CD4-positive, alpha-beta T cell treated with Interferon alpha-2 for 1 hour (primary cell): ENCODE measurements around the gene CHST9.
"Not testable (repeated sequence)": the region's sequence is repeated elsewhere in the genome, so short reads cannot be mapped to it uniquely, and the experiment has no call there.

Source experiments
- DNase-seq, 2 donors: peaks; one replicate each; pipeline ENCODE4 v3.0.0-alpha.2; 2020 to 2022

CHST9 gene

GRCh38 chr18:26993568-26993967 is 191.5 kb downstream of the CHST9 start:
- DNase-seq = no peak

- no peak for DNase-seq
These were observed 192.2 kb downstream of the CHST9 start for GRCh38 chr18:26992926-26993325.

GRCh38 chr18:26989842-26990241 is 195.3 kb downstream of the CHST9 start:
- DNase-seq = no peak

- DNase-seq = no peak
These were observed 203.6 kb downstream of the CHST9 start for GRCh38 chr18:26981360-26982082.

GRCh38 chr18:26978812-26979341 is 206.2 kb downstream of the CHST9 start:
- DNase-seq = no peak

- no peak for DNase-seq
These were observed 207.3 kb downstream of the CHST9 start for GRCh38 chr18:26977781-26978180.

- DNase-seq = no peak
These were observed 208.9 kb downstream of the CHST9 start for GRCh38 chr18:26976206-26976605.

- DNase-seq = not testable (repeated sequence)
These were observed 212.6 kb downstream of the CHST9 start for GRCh38 chr18:26972549-26972948.

- no peak for DNase-seq
These were observed 213.7 kb downstream of the CHST9 start for GRCh38 chr18:26971409-26971808.

- DNase-seq = no peak
These were observed 214.5 kb downstream of the CHST9 start for GRCh38 chr18:26970637-26971036.

- no peak for DNase-seq
These were observed 219.9 kb downstream of the CHST9 start for GRCh38 chr18:26965206-26965605.

- no peak for DNase-seq
These were observed 221.8 kb downstream of the CHST9 start for GRCh38 chr18:26963292-26963691.

- no peak for DNase-seq
These were observed 223.3 kb downstream of the CHST9 start for GRCh38 chr18:26961839-26962238.

GRCh38 chr18:26960911-26961310 is 224.2 kb downstream of the CHST9 start:
- no peak for DNase-seq

GRCh38 chr18:26956863-26957262 is 228.2 kb downstream of the CHST9 start:
- DNase-seq = no peak

GRCh38 chr18:26948703-26949102 is 236.4 kb downstream of the CHST9 start:
- DNase-seq = no peak

- no peak for DNase-seq
These were observed 241.2 kb downstream of the CHST9 start for GRCh38 chr18:26943906-26944305.

GRCh38 chr18:26941584-26941983 is 243.5 kb downstream of the CHST9 start:
- DNase-seq = no peak

- DNase-seq = no peak
These were observed 244.2 kb downstream of the CHST9 start for GRCh38 chr18:26940744-26941398.

- DNase-seq = no peak
These were observed 253.4 kb downstream of the CHST9 start for GRCh38 chr18:26931659-26932058.

- DNase-seq = no peak
These were observed 254.5 kb downstream of the CHST9 start for GRCh38 chr18:26930630-26931029.

- DNase-seq = no peak
These were observed 256.3 kb downstream of the CHST9 start for GRCh38 chr18:26928670-26929313.

- DNase-seq = not testable (repeated sequence)
These were observed 257.3 kb downstream of the CHST9 start for GRCh38 chr18:26927822-26928221.
